Activated CD8-positive, alpha-beta memory T cell treated with anti-CD3 and anti-CD28 coated beads, Interleukin-2, amount 10 ng/mL, durations not matched to agents 7 days and 5 days (primary cell): ENCODE measurements around the gene MED29. TPM values are rescaled to one million over a fixed set of nuclear protein-coding genes. Genes with fewer than 3 reads are reported as not detected.

ENCODE experiments used
- microRNA-seq: library from miRNA; unstranded; fragments of <30 nt; microRNA quantifications from one replicate; pipeline ENCODE4 v1.2.0, GENCODE V29; 2022
- total RNA-seq, 2 experiments: library from RNA; stranded (reverse); gene quantifications; one replicate each; pipeline ENCODE4 v1.2.3, GENCODE V29; 2021

The MED29 gene
- total RNA-seq, 2 experiments from 2014 or later: 31.0 to 31.2 TPM

Small RNA genes within 50 kb of the gene (microRNA-seq; reads per million reads assigned to microRNA genes)
- gene MIR4530: not detected

Other genes with a start within 250 kb of the MED29 start
- not detected for gene NCCRP1, start 194.4 kb upstream of the MED29 start, total RNA-seq
- not detected for gene SYCN, start 187.1 kb upstream of the MED29 start, total RNA-seq
- under 1 TPM in 1 of 2 experiments, not detected in 1; 0.42 TPM for gene IFNL3, start 146.4 kb upstream of the MED29 start, total RNA-seq
- gene IFNL4, start 142.5 kb upstream of the MED29 start, total RNA-seq: not detected
- not detected for gene IFNL2, start 123.0 kb upstream of the MED29 start, total RNA-seq
- gene IFNL1, start 95.0 kb upstream of the MED29 start, total RNA-seq: under 1 TPM; 0.26 to 0.70 TPM
- 1 to 10 TPM; 4.5 to 8.4 TPM for gene LRFN1, start 70.5 kb upstream of the MED29 start, total RNA-seq
- gene GMFG, start 55.3 kb upstream of the MED29 start, total RNA-seq: 100 to 1,000 TPM; 472 to 473 TPM
- 10 to 100 TPM; 45.7 to 58.5 TPM for gene SAMD4B, start 49.0 kb upstream of the MED29 start, total RNA-seq
- 10 to 100 TPM; 48.9 to 53.8 TPM for gene PAF1, start 272 bp upstream of the MED29 start, total RNA-seq
- 100 to 1,000 TPM in 1 of 2 experiments, 10 to 100 TPM in 1; 45.1 to 107 TPM for gene ZFP36, start 15.5 kb downstream of the MED29 start, total RNA-seq
- 10 to 100 TPM; 57.9 to 73.9 TPM for gene PLEKHG2, start 21.3 kb downstream of the MED29 start, total RNA-seq
- gene RPS16, start 44.6 kb downstream of the MED29 start, total RNA-seq: 1,000 to 10,000 TPM; 1,815 to 2,117 TPM
- gene SUPT5H, start 54.2 kb downstream of the MED29 start, total RNA-seq: 100 to 1,000 TPM; 144 to 181 TPM
- 10 to 100 TPM; 59.6 to 83.9 TPM for gene TIMM50, start 89.5 kb downstream of the MED29 start, total RNA-seq
- gene DLL3, start 107.6 kb downstream of the MED29 start, total RNA-seq: under 1 TPM; 0.26 to 0.98 TPM
- gene SELENOV, start 123.8 kb downstream of the MED29 start, total RNA-seq: not detected
- 1 to 10 TPM; 4.7 to 7.4 TPM for gene EID2B, start 141.5 kb downstream of the MED29 start, total RNA-seq
- 10 to 100 TPM; 15.1 to 16.3 TPM for gene EID2, start 148.8 kb downstream of the MED29 start, total RNA-seq
- not detected for gene LGALS13, start 211.1 kb downstream of the MED29 start, total RNA-seq